HG02571 (cell line): Measurements from ENCODE around the gene LUC7L3.
"Not testable (repeated sequence)": the region's sequence is repeated elsewhere in the genome, so short reads cannot be mapped to it uniquely, and the experiment has no call there.

Source experiments
- ATAC-seq: cut with Tn5 transposase; IDR thresholded peaks from one replicate; pipeline ENCODE4 v1.9.1; 2021; ENCODE audit warnings: mild to moderate bottlenecking, moderate library complexity; ENCODE audit not compliant: unreplicated experiment

LUC7L3 gene

GRCh38 chr17:50781167-50781566 is 61.8 kb downstream of the LUC7L3 start:
- ATAC-seq, result no peak

GRCh38 chr17:50783193-50783660 is 63.8 kb downstream of the LUC7L3 start:
- ATAC-seq, result peak; percentile 87

DNA sequence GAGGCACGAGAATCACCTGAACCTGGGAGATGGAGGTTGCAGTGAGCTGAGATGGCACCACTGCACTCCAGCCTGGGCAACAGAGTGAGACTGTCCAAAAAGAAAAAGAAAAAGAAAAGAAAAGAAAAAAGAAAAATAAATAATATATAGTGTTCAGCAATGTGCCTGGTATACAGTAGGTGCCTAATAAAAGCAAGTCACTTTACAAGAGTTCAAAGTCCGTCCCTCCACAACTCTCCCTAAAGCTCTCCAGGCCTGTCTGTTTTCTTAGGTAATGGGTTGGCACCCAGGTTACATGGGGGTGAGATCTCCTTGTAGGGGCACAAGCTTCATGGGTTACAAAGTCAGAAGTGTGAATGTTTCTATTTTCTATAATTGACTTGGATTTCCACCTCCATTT is 64.5 kb downstream of the LUC7L3 start:
- ATAC-seq, result no peak

GRCh38 chr17:50785126-50785525 is 65.7 kb downstream of the LUC7L3 start:
- ATAC-seq, result no peak

DNA sequence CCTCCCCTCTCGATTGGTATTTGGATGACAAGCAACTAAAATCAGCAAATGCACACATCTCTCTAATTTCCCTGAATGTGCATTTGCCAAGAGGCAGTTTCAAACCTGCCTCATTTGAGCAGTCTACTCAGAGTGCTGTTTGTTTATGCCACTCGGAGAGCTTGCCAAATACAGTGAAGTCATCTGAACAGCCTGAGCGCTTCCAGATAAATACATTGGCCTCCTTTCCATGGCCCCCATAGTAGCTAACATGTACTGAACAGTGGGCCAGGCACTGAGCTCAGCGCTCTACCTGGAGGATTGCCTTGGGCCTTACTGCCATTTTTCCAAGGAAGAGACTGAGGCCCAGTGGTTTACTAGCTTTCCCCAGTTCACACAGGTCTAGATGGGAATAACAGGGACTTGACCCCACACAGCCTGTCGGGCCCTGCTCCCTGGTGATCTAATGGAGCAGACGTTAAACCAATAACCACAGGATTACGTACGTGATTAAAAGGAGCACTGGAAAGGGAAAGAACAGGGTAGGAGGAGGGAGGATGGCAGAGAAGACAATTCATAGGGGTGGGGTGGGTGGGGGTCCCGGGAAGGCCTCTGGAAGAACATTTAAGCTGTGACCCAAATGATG is 66.7 kb downstream of the LUC7L3 start:
- ATAC-seq, result no peak

DNA sequence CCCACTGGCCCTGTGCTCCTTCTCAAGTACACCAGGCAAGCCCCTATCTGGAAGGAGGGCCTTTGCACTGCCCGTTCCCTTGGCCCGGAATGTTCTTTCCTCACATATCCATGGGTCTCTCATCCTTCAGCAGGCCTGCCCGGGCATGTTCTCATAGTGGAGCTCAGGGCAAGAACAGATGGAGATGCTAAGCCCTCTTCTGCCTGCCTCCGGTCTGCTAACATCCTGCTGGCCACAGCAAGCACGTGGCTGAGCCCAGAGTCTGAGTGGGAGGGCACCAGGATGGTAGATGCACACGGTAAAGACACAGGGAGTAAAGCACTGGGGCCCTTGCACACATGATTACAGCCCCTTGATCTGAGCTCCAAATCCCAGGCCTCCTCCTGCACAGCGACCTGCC is 67.7 kb downstream of the LUC7L3 start:
- ATAC-seq, result no peak

GRCh38 chr17:50790618-50791017 is 71.2 kb downstream of the LUC7L3 start:
- ATAC-seq, result no peak

- no peak for ATAC-seq
Measured at GRCh38 chr17:50792132-50792531, 72.7 kb downstream of the LUC7L3 start.

DNA sequence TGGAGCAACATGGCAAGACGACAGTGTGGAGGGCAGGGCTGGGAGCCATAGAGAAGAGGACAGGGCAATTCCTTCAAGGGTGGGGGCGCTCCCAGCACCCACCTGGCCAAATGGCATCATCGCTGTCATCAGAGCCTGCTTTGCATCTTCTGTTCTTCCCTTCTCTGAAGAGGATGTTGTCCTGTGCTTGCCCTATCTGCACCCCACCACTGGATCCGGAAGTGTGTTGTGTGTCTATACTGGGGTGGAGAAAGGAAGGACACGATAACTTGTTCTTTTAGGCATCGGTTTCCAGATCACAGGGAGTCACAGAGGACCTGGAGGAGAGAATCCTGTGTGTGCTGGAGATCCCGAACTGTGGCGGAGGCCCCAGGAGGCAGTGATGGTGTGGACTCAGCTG is 73.6 kb downstream of the LUC7L3 start:
- ATAC-seq, result no peak

DNA sequence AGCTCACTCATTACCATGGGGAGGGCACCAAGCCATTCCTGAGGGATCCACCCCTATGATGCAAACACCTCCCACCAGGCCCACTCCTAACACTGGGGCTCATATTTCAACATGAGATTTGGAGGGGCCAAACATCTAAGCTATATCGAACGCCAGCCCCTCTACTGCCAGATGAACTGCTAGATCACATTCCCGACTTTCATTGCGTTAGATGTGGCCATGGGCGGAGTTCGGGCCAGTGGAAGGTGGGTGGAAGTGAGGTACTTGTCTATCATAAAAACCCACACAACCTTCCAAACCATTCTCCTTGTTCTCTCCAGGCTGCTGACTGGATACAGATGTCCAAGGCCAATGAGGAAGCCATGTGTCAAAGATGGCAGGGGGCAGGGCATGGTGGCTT is 75.0 kb downstream of the LUC7L3 start:
- no peak for ATAC-seq

- ATAC-seq, result no peak
Measured at GRCh38 chr17:50797135-50797810, 77.9 kb downstream of the LUC7L3 start.

- no peak for ATAC-seq
Measured at GRCh38 chr17:50798424-50799288, 79.3 kb downstream of the LUC7L3 start.

- no peak for ATAC-seq
Measured at GRCh38 chr17:50799582-50799981, 80.2 kb downstream of the LUC7L3 start.

- ATAC-seq, result no peak
Measured at GRCh38 chr17:50800196-50800700, 80.8 kb downstream of the LUC7L3 start.

DNA sequence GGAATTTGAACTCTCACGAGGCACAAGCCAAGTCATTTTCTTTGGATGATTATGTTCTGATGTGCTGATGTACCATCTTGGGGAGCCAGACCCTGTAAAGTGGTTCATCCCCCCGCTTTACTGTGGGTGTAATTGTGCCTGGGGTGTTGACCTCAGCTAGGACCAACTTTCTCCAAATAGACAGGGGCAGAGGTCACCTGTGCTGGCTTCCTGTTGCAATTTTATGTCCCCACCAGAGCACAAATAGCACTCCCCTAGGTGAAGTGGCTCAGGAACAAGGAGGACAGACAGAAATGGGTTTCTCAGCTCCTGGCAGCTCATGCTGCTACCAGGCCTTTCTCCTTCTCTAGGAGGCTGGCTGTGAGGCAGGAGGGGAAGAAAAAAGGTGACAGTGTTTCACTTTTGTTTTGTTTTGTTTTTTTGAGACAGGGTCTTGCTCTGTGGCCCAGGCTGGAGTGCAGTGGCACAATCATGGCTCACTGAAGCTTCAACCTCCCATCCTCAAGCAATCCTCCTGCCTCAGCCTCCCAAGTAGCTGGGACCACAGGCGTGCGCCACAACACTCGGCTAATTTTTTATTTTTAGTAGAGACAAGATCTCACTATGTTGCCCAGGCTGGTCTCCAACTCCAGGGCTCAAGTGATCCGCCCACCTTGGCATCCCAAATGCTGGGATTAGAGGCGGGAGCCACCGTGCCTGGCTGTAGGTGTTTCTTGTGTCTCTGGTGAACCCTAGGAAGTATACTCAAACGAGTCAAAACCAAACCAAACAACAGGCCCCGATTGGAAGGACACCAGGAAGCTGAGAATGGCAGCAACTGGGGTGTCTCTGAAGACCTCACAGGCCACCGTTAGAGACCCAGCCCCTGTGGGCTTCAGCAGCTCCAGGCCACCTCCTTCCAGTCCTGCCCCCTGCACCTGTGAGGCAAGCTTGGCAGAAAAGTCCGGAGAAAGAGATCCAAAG is 83.5 kb downstream of the LUC7L3 start:
- no peak for ATAC-seq

- no peak for ATAC-seq
Measured at GRCh38 chr17:50803676-50804075, 84.3 kb downstream of the LUC7L3 start.

- ATAC-seq, result not testable (repeated sequence)
Measured at GRCh38 chr17:50804749-50805475, 85.5 kb downstream of the LUC7L3 start.

GRCh38 chr17:50805486-50805885 is 86.1 kb downstream of the LUC7L3 start:
- no peak for ATAC-seq
